Measurements from ENCODE around the gene IQSEC1.

The IQSEC1 gene

GRCh38 chr3:12974819-12975218 is 98.4 kb downstream of the IQSEC1 start:
- no peak for TF ChIP-seq CTCF (conservative IDR thresholded peaks at IDR 0.05; ENCODE audit: low read depth, low read length)
- DNase-seq (ENCODE audit: low read depth) = no peak
- H3K4me3 ChIP-seq (ENCODE audit: low read length) = no peak overlapping the region

- H3K4me3 ChIP-seq (ENCODE audit: low read length) = no peak overlapping the region
- no peak for DNase-seq (ENCODE audit: low read depth)
- TF ChIP-seq CTCF (conservative IDR thresholded peaks at IDR 0.05; ENCODE audit: low read depth, low read length) = no peak
Observed at GRCh38 chr3:12974334-12974733, 98.9 kb downstream of the IQSEC1 start.

GRCh38 chr3:12973827-12974226 is 99.4 kb downstream of the IQSEC1 start:
- DNase-seq (ENCODE audit: low read depth) = no peak
- no peak for TF ChIP-seq CTCF (conservative IDR thresholded peaks at IDR 0.05; ENCODE audit: low read depth, low read length)
- H3K4me3 ChIP-seq (ENCODE audit: low read length) = no peak overlapping the region

GRCh38 chr3:12972781-12973702 is 100.2 kb downstream of the IQSEC1 start:
- TF ChIP-seq CTCF (conservative IDR thresholded peaks at IDR 0.05; ENCODE audit: low read depth, low read length) = no peak
- no peak for DNase-seq (ENCODE audit: low read depth)
- H3K4me3 ChIP-seq (ENCODE audit: low read length) = no peak overlapping the region

- no peak for DNase-seq (ENCODE audit: low read depth)
- no peak overlapping the region for H3K4me3 ChIP-seq (ENCODE audit: low read length)
- no peak for TF ChIP-seq CTCF (conservative IDR thresholded peaks at IDR 0.05; ENCODE audit: low read depth, low read length)
Observed at GRCh38 chr3:12972043-12972442, 101.2 kb downstream of the IQSEC1 start.

GRCh38 chr3:12970684-12971083 is 102.5 kb downstream of the IQSEC1 start:
- H3K4me3 ChIP-seq (ENCODE audit: low read length) = no peak overlapping the region
- DNase-seq (ENCODE audit: low read depth) = no peak
- TF ChIP-seq CTCF (conservative IDR thresholded peaks at IDR 0.05; ENCODE audit: low read depth, low read length) = no peak

- no peak overlapping the region for H3K4me3 ChIP-seq (ENCODE audit: low read length)
- TF ChIP-seq CTCF (conservative IDR thresholded peaks at IDR 0.05; ENCODE audit: low read depth, low read length) = no peak
- DNase-seq (ENCODE audit: low read depth) = no peak
Observed at GRCh38 chr3:12969486-12969885, 103.7 kb downstream of the IQSEC1 start.
